HG02938 (cell line): Measurements from ENCODE around the gene FAM9C.
"Not testable (repeated sequence)": the region's sequence is repeated elsewhere in the genome, so short reads cannot be mapped to it uniquely, and the experiment has no call there.

Experiments used
- ATAC-seq: cut with Tn5 transposase; IDR thresholded peaks from one replicate; pipeline ENCODE4 v1.9.1; 2021; ENCODE audit warnings: mild to moderate bottlenecking, moderate library complexity; ENCODE audit not compliant: unreplicated experiment

FAM9C gene

DNA sequence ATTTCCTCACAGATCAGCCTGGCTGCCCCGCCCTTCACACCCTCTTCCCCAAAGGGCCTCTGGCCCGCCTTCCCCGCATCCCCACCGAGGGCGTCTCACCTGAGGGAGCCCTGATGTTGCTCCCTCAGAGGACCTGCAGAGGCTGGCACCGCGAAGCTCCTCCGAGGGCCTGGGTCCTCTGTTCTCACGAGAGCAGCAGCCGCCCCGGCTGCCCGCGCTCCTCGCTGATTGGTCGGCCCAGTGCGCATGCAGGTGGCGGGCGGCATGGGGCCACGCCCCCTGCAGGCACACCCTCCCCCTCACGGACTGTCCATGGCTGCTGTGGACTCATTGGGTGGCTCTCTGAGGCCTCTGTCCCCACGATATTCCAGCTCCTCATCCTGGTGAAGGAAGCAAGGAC lies at the start of gene FAM9C:
FAM9C (minus strand) TSS at position 180 of the 400 bp plus-strand sequence. CDS start 831 bp downstream, outside the sequence.
- no peak for ATAC-seq

DNA sequence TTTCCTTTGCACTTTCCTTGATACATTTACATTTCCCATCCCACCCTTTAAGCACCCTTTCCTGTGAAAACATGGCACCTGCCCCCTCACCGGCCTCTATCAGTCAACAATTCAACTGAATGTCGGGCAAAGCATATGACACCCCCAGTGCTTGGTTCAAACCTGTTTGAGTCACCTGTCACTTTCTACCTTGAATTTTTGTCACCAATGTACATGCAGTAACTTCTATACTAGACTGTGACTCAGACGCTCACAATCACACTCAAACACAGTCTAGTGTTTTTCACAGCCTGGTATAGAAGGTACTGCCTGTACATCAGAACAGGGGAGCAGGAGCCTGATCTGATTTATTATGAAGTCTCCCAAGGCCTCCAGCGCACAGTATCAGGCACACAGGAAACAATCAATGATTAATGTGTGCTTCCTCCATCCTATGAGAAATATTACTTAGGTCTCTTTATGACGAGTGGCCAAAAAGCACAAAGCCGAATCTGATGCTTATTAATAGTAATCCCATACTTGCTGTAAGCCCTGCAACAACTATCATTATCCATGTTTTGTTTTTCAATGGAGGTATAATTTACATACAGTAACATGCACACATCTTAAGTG lies 49.2 kb upstream of the FAM9C start:
- no peak for ATAC-seq

DNA sequence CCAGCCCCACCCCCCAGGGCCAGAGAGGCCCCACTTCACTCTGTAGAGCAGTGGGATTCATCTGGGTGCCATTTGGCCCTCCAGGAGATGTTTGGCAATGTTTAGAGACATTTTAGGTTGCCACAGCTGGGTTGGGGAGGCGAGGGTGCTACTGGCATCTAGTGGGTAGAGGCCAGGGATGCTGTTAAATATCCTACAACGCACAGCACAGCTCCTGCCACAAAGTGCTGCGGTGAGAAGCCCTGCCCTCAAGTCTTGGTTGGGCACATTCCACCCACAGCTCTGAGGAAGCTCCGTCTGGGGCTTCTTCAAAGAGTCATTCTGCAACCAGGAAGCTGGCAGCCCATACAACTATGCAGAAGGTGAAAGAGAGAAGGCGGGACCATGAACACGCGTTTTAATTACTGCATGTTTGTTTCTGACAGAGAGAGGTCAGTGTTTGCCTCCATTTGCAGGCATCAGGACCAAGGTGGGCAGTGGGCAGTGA lies 48.1 kb upstream of the FAM9C start:
- ATAC-seq, result peak; percentile 72

DNA sequence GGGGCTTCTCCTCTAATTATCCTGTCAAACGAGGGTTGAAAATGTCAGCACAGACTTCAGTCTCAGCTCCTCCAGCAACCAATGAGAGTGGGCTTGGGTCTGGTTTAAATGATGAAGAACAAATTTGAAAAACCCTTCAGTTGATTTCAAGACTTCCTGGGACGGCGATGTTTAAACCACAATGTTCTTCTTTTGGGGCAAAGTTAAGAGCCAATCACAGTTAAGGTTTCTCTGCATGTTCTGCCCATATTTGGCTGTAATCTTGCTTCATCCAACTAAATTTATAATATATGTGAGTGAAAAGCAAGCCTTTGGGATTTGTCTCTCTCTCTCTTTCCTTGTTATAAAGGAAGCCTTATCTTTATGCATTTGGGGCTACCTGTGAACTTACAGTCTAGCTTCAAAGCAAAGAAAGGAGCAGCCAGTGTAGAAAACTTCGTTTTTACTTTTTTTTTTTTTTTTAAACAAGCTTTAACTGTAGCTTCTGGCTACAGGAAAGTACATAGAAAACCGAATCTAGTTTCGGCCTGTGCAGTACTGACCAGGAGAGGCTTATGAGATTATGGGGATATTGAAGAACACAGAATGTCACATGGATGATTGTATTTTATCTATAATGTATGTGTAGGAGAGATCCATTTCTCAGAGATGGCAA lies 46.8 kb upstream of the FAM9C start:
- ATAC-seq, result no peak

DNA sequence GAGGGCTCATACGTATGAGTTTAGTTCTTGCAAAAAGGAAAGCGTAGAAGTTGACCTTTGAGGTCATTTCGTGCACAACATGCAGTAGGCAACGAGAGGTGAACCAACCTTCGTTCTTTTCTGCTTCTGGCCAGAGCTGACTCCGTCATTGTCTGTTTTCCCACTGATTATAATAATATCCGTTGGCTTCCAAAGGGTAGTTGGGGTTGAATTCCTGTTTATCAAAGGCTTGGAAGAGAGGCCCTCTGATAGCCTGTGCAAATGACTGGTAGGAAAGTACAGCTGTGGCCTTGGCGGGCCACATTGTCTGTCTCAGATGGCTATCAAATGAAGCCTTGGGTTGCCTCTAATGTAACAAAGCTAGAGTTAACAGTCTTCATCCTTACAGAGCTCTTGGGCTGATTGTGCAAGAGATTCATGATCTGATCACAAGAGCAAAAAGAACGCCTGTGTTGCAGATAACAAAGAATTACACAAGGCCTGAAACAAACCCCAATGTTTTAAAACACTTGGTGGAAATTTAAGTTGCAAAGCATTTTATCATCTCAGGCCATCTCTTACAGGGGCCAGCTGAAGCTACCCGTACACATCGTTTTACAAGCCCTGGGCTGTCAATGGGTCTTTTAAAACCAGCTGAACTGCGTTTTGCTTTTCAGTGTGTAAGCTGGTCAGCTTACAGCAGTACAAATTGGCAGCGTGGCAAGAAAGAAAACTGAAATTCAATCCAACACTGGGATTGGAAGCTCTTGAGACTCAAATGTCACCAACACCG lies 46.1 kb upstream of the FAM9C start:
- no peak for ATAC-seq

DNA sequence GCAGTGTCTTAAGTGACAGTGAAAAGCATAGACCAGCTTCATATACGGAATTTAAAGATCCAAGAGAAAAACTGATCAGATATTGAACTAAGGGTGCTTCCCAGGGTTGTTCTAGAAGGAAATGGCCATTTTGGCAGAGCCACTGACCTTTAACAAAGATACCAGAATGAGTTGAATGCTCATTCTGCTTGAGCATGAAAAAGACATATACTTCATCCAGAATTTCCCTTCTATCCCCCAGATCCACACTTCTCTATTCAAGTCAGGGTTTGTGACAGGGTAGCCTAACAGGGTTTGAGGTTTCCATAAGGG lies 45.6 kb upstream of the FAM9C start:
- ATAC-seq, result no peak

DNA sequence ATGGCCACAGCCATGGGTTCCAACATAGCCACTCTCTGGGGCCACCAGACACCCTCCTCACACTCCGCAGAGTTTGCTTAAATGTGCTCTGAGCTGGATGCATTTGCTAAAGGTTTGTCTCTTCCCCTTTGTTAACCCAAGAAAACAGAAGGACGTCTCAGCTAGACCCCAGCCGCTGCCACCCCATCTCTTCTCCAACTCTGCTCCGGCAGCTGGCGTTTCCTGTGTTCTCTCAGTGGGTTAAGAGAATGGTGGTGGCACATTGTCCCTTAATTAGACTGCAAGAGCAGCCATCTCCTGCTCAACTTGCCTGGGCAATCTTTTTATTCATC lies 43.7 kb upstream of the FAM9C start:
- ATAC-seq, result no peak

DNA sequence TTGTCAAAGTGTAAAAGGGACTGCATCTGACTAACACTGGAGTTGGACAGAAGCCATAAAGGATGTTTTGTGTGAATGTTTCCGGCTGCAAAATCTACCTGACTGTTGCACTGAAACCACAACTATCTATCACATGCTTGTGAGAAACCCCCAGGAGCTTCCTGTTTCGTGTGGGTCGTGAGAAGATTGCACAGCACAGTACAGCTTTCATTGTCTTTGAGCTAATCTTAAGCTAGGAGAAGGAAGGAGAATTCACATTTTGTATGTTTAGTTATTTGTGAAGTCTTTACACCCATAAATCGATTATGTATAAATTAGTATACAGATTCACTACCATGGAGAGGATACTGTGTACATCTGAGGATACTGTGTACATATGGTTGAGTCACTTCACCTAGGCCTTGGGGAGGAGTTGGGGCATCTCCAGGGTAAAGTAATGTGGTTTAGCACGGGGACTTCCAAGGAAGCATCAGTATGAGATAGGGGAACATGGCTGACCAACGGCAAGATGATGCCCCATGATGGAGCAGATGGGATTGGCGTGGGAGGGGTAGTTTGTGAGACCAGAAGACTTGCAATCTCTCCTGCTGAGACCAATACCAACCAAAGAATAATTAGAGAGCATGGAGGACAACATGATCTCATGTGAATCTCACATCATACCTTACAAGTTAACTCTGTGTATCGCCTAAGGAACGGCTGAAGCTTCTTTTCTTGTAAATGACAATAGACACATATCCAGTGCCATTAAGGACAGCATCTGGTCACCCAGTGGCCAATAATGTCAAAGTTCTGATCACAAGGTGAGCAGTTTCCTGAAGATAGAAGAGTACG lies 43.1 kb upstream of the FAM9C start:
- peak; percentile 62 for ATAC-seq

DNA sequence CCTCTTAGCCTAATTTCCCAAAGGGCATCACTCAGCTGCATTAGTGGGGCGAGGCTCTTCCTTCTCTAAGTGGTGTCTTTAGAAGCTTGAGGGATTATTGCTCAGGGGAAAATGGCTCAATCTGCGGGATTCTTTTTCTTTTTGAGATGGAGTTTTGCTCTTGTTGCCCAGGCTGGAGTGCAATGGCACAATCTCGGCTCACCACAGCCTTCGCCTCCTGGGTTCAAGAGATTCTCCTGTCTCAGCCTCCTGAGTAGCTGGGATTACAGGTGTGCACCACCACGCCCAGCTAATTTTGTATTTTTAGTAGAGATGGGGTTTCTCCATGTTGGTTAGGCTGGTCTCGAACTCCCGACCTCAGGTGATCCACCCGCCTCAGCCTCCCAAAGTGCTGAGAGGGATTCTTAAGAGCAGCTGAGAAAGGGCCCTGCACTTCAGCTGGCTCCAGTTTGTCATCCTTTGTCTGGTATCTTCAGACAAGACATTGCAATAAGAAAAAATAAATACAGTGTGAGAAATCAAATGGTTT lies 42.4 kb upstream of the FAM9C start:
- not testable (repeated sequence) for ATAC-seq

DNA sequence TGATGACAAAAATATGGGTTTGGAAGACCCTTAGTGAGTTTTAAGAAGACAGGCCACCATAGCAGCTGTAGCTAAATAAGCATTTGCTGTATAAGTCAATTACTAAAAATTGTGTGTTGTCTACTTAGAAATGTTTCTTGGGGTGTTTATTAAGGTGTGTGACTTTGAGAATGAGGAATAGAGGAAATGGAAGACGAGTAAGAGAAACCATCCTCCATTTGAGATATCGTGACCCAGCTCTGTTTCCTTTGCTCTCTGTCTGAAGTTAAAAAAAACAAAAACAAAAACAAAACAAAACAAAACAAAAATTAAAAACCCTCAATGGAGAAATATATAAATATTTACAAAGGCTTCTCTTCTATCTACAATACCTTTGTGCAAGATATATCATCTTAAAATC lies 41.7 kb upstream of the FAM9C start:
- ATAC-seq, result no peak

DNA sequence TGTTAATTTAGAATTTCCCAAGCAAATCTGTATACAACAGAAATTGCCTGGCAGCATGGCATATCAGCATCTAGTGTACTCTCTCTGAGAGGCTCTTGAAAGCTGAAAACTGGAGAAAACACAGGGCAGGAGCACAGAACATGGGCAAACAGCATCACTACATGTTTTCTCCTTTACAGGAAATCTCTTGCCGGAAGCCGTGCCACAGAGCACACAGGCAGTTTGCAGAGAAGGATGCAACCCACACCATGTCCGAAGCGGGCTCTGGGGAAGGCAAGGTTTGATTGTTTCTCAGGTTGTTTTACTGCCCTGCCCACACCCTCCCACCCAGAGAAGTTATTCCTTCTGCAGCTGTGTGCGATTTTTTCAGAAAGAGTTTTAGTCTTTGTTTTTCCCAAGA lies 41.1 kb upstream of the FAM9C start:
- ATAC-seq, result no peak

DNA sequence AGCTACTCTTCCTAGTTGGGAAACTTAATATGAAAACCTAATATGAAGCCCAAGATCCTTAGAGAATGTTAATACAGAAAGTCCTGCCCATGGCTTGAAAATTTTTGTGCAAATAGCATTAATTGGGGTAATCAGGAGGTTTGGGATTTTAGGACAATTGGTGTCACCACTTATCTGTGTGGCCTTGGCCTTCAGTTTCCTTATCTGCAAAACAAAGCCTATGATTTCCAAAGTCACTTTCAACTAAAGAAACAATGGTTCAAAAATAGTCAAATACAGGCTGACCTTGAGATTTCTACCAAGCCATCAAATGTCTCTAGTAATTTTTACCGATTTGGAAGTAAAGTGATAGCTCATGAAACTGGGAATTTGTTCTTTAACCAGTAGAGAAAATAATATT lies 40.2 kb upstream of the FAM9C start:
- no peak for ATAC-seq

DNA sequence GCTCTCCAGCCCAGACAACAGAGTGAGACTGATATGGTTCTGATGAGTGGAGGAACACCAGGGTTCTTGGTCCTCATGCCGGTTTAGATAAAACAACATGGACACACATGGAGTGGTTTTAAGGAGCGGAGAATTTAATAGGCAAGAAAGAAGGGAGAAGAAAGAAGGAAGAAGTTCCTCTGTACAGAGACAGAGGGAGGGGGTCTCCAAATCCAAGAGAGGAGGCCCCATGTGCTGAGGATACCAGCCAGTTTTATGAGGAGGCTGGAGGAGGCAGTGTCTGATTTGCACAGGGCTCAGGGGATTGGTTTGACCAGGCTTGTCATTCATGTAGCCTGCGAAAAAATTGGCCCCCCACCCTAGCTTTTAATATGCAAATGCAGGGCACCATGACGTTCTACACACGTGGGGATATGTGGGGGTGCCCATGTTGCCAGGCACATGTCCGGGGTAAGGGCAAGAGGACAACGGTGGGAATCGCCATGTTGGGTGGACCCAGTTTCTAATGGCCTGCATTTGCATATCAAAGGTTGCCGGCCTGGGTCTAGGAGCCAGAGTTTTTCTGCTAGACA lies 39.4 kb upstream of the FAM9C start:
- not testable (repeated sequence) for ATAC-seq

DNA sequence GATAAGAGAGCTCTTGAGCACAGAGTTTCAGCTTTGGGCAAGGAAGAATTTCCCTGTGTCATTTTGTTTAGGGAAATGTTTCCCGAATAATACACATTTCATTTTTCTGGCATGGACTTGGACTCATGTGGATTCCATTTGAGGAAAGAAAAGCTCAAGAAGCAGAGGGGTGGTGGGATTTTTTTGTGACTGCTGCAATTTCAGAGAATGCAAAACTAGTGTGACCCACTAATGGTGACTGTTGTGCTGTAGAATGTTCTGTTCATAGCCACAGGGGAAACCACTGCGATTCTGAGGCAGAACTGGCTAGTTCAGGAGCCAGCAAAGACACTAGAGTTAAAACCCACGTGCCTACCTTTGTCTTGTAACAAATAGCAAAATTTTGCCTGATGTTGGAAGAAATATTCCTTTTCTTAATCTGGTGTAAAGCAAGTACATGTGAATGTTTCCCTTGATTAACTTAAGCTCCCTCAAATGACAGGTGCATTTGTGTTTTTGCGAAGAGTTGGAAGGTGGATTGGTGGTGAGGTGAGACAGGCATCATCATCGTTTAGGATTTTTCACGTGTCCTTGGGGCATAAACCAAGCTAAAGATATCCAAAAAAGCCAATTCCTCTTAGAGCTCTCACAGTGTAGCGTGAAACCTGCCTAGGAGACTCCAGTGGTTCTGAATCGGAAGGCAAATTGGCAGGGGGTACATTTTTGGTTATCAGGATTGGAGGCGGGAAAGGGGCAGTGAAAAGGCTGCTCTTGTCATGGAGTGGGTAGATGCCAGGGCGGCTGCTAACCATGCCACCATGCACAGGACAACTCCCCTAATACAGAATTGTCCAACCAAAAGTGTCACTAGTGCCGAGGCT lies 38.0 kb upstream of the FAM9C start:
- ATAC-seq, result no peak

DNA sequence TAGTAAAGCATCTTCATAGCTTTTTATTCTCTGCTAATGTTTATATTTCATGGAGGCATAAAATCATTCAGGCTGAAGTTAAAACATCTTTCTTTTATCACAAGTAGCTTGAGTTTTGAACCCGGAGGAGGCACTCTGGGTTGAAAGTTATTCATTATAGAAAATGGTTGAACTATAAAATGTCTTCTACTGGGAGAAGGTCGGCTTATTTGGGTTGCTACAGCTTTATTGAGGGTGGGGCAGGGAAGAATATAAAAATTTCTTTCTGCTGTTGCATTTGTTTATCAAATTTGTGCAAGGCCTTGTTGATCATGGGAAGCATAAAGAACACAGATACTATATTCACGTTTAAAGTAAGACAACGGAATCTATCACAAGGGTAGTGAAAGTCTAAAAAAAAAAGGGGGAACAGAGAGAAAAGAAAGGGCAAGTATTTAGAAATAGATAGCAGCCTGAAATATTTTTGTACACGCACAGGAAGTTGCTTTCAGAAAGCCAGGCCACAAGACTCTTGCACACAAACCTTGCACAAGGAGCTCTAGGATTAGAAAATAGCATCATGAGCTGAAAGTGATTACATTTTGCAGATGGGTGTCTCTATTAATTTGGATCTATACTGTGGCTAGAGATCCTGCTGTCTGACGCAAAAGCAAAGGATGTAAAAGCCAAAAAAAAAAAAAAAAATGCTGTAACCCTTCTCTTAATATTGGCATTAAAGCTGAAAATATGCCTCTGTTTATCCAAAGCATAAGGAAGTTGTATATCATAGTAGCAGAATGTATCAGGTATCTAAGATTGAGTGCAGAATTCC lies 37.2 kb upstream of the FAM9C start:
- ATAC-seq, result peak; percentile 52

DNA sequence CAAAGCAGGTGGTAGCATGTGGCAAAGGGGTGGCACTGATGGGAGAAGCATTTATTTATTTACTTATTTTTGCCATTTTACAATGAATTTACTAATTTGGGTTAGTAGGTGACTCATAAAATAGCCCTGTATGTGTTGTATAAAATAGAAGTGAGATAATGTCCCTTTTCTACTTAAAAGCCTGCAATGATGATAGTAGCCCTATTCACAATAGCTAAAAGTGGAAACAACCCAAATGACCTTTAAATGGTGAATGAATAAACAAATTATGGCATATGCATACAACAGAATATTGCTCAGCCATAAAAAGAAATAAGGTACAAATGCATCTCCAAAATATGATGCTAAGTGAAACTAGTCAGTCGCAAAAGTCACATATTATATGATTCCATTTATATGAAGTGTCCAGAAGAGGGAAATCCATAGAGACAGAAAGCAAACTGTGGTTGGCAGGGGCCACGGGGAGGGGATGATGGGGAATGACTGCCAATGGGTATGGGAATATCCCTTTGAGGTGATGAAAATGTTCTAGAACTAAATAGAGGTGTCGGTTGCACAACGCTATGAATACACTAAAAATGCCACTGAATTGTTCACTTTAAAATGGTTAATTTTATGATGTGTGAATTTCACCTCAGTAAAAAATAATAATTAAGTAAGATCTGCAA lies 35.8 kb upstream of the FAM9C start:
- no peak for ATAC-seq

DNA sequence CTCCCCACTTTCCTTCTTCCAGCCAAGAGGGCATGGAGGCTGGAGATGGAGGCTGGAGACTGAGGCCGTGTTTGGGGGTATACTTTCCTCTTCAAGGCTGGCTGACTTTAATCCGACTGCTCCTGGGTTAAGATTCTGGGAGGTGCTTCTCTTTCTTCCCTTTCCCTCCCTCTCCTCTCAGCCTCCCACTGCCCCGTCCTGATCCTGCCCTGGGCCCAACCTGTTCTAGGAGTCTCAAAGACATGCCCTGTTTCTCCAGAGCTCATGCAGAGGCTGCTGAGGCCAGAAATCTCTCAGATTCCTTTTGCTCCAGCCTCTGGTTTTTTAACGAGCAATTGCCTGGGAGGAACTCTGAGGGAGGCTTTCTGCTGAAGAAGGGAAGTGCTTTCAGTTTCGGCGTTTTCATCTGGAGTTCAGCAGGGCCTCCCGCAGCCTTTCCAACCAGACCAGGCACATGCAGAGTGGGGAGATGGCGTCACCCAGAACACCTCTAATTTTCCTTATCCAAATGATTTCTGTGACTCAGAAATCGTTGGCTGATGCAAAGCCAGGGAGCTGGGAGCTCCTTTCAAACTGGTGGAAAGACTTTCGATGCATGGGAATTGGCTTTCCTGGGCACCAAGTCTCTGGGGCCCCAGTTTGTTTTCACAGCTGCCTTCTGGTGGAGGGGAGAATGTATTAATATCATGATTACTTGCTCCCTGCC lies 34.5 kb upstream of the FAM9C start:
- no peak for ATAC-seq

DNA sequence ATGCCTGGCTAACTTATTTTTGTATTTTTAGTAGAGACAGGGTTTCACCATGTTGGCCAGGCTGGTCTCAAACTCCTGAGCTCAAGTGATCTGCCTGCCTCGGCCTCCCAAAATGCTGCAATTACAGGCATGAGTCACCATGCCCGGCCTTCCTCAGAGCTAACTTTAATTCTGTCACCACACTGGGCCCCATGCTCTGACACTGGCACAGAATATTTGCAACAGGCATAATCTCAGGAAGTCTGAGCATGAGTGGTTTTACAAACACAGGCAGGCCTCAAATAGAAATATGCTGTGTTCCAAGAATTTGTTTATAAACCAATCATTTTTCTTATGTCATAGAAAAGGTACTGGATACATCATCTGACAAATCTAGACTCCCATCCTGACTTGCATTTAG lies 32.7 kb upstream of the FAM9C start:
- ATAC-seq, result no peak
